ENCODE results near the gene MYH8. TPM values are rescaled to one million over a fixed set of nuclear protein-coding genes. Genes with fewer than 3 reads are reported as not detected.

The MYH8 gene
- not detected in 2 replicates for total RNA-seq (2014; rRNA removed; shearing (Covaris generic))

DNA sequence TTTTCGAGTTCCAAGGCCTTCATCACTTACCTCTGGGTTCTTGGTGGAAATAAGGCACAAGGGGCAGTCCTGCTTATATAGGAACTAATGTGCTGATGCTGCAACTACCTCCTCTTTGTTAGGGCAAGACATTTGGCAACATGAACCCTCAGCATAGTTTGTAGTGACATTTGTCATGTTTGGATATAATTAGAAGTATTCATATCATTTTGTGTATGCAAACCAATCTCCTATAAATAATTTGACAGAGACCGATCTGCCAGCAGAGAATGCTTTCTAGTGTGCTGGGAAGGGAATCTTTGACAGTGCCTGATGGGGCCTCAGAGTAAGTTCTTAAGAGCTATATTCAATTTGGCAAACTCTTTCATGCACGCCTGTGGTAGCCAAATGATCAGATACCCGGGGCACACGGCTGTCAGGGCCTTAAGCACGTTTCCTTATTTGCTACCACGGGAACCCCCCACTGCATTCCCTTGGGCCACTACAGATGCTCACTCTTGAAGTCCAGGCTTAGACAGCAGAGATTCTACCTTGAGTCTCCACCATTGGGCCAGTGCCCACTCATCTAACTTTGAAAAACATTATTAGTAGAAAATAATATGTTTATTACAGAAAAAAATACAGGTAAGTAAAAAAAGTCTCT is at the start of gene MYH8:
Gene MYH8 (minus strand): TSS at position 51 of the 643 bp plus-strand sequence. CDS start 1,723 bp downstream, outside the sequence.
- DNase-seq (ENCODE audit: low spot score): no peak

DNA sequence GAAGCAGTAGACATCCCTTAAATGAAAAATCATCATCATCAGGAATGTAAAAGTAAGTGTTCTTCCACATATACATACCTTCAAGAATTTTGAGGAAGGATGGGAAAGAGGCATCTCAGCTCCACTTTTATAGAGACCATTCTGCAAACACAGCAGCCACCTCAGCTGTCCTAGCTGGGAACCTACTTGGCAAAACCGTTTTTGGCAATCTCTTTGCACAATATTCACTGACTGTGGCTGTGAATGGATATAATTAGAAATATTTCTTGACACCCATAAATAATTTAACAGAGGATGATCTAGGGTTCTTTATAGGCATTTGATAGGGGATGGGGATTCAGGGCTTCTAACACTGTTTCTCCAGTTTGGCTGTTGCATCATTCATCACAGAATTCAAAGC is 47.7 kb upstream of the MYH8 start, which contains the start of gene MYH4:
Gene MYH4 (minus strand): TSS at position 101 of the 400 bp plus-strand sequence. CDS start 2,814 bp downstream, outside the sequence.
- DNase-seq (ENCODE audit: low spot score): no peak

DNA sequence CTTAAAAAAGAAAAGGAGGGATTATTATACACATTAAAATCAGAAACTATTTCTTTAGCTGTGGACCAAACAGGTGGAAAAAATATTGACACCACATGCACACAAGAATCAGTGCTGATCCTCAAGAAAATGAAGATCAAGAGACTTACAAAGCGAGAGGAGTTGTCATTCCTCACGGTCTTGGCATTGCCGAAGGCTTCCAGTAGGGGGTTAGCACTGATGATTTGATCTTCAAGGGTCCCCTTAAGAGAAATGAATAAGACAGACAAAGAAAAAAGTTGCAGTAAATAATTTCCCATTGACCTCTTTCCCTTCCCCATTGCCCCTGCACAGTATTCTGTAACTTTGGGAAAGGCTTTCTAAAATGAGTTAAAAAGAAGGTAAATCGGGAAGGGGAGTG is 41.7 kb upstream of the MYH8 start:
- DNase-seq (ENCODE audit: low spot score): no peak

DNA sequence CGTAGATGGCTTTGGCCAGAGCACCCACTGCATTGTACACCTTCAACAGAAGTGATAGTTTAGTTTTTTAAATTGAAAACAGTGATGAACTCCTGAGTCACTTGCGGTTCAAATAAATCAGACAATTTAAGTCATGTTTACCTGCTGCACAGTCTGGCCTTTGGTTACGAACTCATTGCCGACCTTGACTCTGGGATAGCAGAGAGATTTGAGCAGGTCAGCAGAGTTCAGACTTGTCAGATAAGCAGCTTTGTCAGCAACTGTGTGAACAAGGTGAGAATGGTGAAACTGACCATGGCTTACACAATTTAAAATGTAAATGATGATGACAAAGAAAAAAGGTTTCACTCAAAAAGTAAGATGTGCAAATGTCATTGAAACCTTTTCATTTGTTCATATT is 38.3 kb upstream of the MYH8 start:
- no peak for DNase-seq (ENCODE audit: low spot score)

DNA sequence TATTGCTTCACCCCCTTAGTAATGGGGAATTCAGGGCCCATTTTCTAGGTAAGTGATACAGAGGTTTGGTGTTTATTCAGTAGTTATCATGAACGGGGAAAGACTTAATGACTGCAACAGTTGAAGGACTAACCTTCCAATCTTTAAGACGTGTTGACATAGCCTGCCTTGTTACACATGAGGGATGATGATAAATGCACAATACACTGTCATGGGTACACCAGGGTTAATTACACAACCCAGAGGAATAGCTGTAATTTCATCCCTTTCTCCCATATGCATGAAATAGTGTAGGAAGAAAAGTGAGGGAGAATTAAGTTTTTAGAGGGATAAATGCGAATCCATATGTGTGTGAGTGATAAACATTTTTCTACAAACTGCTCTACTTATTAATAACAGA is 37.0 kb upstream of the MYH8 start:
- DNase-seq (ENCODE audit: low spot score): no peak

DNA sequence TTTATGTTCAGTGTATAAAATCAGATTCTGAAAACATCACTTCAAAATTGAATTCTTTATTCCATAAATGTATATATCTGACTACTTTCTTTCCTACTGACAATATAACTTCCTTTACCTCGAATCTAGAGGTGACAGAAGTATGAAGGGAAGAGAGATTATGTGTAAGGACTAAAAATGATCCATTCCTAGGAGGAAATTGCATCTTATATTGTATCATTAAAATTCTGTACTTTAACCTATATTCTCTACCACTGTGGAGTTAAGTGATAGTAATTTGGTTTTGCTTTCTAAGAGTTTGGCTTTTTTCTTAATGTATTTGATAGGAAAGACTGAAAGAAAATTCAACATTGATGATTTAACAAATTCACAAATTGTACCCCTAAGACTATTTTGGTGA is 36.2 kb upstream of the MYH8 start:
- no peak for DNase-seq (ENCODE audit: low spot score)

DNA sequence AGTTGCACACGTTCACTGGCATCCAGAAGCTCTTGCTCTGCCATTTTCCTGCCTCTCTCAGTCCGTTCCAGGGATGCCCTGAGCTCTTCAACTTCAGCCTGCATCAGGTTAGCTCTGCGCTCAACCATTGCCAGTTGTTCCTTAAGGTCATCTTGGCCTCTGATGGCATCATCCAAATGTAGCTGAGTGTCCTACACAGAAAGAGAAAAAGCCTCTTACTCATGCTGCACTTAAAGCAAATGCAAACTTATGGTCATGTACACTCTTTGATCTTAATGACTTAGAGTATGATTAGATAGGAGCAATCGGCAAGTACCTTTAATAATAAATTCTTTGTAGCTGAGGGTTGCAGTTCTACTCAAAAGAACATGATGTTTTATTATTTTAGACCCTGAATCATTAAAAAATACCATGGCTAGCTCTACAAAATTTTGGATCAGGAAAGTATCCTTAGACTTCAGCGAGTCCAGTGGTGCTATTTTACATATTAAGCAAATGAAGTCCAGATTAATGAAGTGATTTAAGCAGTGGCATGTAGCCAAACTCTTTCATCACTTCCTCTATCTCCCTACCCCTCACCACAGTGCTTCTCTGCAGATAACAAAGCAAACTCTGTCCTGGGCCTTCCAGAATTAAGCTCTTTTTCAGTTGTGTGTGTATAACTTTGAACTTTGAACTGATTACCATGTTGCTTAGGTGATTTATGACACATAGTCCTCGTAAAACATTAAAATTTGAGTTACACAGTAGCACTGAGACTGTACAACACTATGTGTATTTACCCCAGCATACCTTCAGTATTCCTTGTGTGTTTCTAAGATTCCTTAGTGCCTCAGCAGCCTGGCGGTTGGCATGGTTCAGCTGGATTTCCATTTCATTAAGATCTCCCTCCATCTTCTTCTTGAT is 25.5 kb upstream of the MYH8 start:
- DNase-seq (ENCODE audit: low spot score): peak; percentile 67

DNA sequence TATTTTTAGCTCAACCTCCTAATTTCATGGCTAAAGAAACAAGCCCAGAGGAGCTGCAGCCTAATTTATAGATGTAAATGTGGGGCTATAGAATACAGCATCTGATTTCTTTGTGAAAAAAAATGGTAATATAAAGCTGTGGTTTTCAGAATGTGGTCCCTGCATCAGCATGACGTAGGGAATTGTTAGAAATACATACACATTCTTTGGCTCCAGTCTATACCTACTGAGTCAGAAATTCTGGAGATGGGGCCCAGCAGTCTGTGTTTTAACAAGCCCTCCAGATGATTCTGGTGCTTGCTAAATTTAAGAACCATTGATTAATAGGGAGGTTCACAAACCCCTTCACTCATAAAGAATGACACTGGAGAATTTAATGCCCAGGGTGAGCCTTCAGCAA is 18.1 kb upstream of the MYH8 start:
- DNase-seq (ENCODE audit: low spot score): no peak

DNA sequence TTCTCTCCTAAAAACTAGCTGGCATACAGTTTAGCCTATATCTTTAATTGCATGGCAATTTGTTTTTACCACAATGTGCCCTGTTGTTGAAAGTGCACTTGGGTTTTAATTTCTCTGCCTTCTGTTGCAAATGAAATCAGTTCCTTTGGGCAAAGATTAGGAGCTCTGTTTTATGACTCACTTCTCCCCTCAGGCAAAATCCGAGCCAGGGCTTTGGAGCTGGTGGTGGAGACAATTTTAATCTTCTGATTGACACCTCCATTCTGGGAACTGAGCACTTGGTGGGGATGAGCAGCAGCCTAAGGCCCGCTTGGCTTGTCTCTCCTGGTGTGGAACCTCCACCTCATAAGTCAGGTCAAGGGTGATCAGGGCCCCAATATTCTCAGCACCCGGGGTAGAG is 13.3 kb upstream of the MYH8 start:
- DNase-seq (ENCODE audit: low spot score): no peak

DNA sequence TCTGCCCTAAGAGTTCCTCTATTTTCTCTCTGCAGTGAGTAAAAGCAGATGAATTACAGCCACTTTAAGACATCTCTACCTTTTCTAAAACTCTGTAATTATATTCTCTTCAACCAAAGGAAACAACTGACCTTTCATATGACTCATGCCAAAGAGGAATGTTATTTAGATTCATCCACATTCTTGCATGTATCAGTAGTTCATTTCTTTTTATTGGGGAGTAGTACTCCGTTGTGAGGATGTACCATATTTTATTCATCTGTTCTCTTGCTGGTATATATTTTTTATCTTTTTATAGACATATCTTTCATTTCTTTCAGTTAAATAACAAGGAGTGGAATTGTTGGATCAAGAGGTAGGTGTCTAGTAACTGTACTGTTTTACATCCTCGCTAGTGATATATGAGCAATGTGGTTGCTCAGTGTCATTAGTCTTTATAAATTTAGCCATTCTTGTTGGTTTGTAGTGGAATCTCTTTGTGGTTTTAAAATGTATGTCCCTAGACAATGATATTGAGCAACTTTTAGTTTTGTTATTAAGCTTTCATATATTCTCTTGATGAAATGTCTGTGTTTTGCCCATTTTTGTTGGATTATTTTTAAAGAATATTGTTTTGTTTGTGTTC is 7.8 kb upstream of the MYH8 start:
- no peak for DNase-seq (ENCODE audit: low spot score)

DNA sequence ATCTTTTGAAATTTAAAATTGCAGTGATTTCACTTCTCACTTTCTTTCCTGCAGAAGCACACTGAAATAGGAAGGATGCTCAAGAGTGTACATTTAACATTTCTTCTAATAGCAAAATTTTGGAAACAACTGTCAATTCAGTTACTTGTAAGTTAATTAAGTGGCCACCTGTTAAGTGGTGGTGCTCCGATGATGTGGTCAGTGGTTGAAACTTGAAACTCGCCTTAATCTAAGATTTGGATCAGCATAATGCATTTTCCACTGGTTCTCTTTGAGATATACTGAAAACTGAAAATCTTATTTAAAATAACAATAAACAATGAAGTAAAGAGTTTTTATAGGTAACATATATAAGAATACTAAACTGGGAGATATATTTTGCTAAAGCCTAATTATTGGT is 7.0 kb upstream of the MYH8 start:
- no peak for DNase-seq (ENCODE audit: low spot score)

DNA sequence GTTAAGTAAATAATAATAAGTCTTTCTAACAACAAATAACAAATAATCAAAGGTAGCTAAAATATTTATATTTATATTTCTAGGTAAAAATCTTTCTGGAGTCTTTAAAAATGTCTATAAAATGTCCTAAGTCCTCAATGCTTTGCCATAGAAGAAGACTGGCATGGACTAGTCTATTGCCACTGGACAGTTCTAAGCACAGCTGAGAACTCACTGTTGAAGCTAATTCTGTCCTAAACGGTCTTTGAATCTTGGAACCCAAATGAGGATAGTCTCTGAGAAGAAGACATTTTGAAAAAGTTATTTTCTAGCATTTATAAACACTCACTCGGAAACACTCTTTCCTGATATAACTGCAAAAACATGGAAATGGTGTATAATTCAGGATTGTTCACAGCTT is 539 bp downstream of the MYH8 start:
- DNase-seq (ENCODE audit: low spot score): no peak

DNA sequence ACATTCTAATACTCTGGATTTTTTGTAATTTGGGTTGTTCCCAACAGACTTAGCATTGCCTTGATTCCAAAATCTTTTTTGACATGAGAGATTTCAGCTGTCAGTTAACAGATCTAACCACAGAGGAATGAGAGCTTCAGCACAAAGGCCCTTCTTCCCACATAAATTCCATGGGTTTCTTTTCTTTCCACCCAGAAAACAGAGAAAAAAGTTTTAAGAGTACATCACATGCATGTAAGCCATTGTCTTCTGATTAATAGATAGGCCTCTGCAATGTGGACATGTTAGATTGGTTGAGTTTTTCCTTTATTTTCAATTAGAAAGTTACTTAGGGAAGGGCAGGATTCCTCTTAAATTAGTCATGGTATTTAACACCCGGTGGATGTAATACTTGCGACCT is 939 bp downstream of the MYH8 start:
- DNase-seq (ENCODE audit: low spot score): no peak

DNA sequence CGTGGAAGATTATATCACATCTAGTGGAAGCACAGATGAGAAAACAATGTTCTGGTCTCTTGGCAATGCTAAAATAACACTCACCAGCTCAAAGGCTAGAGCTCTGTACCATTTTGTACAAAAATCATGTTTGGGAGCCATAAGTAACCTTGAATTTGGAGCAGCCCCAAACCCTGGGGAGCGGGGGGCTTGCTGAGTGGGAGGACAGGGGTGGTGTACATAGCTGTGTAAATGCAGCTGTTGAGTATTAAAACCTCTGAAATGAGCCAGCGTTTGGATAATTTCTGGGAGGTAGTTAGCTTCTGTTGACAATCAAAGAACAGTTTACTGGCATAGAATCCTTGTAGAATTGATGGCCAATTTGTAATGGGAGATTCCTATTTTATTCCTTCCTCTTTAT is 4.3 kb downstream of the MYH8 start:
- no peak for DNase-seq (ENCODE audit: low spot score)

DNA sequence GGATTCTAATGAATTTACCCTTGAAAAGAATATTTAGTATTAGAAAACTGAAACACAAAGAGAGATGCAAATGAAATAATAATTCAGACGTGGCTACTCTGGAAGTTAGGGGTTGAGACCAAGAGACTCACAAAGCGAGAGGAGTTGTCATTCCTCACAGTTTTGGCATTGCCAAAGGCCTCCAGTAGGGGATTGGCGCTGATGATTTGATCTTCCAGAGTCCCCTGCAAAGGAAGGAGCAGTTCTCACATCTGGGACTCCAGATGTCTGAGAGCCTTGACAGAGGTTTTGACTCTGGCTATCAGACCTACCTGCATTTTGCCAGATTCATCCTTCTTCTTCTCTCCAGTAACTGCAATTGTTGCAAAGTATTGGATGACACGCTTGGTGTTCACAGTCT is 6.6 kb downstream of the MYH8 start:
- no peak for DNase-seq (ENCODE audit: low spot score)

DNA sequence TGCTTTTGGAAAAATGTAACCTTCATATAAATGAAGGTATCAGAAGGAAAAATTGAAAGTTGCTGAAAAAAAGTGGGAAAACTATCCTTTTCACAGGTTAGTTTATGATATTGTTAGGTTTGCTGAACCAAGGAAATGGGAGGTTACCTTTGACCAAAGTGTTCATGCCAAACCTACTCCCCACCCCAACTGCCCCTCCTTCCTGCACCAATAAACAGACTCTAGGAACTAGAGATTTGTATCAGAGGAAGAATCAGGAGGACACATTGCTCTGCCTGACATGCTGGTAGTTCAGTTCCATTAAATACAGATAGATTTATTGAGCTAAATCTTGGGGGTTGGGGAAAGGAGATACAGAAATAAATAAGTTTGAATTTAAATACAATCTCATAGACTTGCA is 18.2 kb downstream of the MYH8 start:
- no peak for DNase-seq (ENCODE audit: low spot score)

DNA sequence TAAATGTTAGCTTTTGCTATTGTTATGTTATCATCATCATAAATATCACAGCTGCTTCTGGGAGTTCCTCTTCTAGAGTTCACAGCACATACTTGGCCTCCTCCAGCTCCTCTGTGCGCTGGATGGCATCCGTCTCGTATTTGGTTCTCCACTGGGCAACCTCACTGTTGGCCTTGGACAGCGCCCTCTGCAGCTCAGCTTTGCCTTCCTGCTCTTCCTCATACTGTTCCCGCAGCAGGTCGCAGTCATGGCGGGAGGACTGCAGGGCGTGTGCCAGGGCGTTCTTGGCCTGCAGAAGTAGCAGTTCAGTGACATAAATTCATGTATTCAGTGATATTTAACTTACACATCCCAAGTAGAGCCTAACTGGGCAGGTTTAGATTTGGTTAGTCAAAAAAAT is 23.4 kb downstream of the MYH8 start:
- DNase-seq (ENCODE audit: low spot score): no peak

DNA sequence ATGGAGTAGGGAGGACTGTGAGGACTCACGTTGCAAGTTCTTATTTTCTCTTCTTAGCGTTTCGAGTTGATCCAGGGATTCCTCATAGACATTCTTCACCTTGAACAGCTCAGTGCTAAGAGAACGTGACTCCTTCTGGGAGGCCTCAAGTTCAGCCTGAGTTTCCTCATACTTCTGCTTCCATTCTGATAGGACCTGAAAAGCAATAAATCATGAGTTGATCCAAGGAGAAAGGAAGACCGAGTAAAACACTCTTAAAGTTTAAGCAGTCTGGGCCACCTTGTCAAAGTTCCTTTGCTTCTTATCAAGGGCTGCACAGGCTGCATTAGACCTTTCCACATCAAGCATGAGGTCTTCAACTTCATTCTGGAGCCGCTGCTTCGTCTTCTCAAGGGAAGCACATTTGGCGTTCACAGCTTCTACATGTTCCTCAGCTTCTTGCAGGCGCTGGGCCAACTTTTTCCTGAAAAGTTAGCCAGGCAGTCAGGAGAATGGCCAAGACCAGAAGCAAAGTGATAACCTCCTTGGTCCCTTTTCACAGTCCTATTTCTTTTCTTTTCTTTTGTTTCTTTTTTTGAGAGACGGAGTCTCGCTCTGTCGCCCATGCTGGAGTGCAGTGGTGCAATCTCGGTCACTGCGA is 25.1 kb downstream of the MYH8 start:
- DNase-seq (ENCODE audit: low spot score): no peak

DNA sequence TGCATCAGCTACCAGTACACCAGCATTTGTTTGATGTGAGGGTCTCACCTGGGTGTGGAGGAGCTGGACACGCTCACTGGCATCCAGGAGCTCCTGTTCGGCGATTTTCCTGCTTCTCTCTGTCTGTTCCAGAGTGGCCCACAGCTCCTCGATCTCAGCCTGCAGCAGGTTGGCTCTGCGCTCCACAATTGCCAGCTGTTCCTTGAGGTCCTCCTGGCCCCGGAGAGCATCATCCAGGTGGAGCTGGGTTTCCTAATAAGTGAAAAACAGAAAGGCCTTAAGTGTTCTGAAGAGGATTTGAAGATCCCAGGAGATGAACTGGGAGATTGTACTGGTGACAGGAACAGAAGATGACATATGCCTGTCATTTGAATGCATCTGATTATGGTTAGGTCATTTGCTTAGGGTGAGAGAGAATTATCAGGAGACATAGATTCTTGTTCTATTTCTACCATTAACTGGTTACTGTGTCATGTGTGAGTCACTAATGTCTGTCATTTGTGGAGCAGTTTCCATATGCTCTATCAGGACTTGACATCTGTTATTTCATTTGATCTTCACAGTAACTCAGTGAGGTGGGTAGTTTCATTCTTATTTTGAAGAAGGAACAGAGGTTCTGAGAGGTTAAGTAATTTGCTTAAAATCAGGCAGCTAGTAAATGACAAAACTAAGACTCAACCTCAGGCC is 27.4 kb downstream of the MYH8 start:
- DNase-seq (ENCODE audit: low spot score): no peak

DNA sequence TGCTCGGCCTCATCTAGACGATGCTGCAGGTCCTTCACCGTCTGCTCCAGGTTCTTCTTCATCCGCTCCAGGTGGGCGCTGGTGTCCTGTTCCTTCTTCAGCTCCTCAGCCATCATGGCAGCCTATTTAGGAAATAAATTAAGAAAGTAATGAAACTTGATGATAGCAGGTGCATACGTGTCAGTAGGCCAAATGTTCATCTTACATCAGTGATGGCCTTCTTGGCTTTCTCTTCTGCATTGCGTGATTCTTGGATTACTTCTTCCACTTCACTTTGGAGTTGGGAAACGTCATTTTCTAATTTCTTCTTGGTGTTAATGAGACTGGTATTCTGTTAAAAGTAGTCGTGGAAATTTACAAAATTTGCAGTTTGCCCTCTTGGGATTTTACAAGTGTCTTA is 28.9 kb downstream of the MYH8 start:
- DNase-seq (ENCODE audit: low spot score): no peak

DNA sequence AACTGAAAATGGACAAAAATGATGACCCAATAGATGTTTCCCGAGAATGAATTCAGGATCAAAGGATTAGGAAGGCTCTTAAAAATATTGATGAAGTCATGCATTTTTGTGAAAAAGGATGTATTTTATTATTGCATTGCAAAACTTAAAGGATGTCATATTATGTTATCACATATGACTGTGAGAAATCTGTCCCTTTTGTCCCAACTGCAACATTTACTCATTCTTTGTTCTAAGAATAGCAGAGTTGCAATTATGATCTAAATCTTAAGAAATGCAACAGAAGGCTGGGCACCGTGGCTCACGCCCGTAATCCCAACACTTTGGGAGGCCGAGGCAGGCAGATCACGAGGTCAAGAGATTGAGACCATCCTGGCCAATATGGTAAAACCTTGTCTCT is 35.9 kb downstream of the MYH8 start:
- DNase-seq (ENCODE audit: low spot score): no peak

Data from HT-29 (cell line).